AG09309 (cell line): Measurements from ENCODE around the gene LMO7.
A peak's percentile ranks its signal among the peaks of the same experiment; 100 is the strongest.
"Not testable (repeated sequence)": the region's sequence is repeated elsewhere in the genome, so short reads cannot be mapped to it uniquely, and the experiment has no call there.

Source experiments
- DNase-seq: peaks from one replicate; pipeline ENCODE4 v3.0.0-alpha.2; 2010; ENCODE audit warnings: low read depth
- H3K4me3 ChIP-seq: 2 replicates; pipeline ENCODE4 v1.5.1; 2011; ENCODE audit warnings: mild to moderate bottlenecking, low read depth, low read length, moderate library complexity; ENCODE audit not compliant: control insufficient read depth
- TF ChIP-seq, protein P1 (sequence below): IDR thresholded peaks from 2 replicates; pipeline ENCODE4 v1.5.1; 2011; ENCODE audit warnings: mild to moderate bottlenecking, low read depth, low read length, inconsistent platforms; ENCODE audit not compliant: insufficient read depth, control insufficient read depth; ENCODE audit errors: missing control alignments

Gene LMO7

DNA sequence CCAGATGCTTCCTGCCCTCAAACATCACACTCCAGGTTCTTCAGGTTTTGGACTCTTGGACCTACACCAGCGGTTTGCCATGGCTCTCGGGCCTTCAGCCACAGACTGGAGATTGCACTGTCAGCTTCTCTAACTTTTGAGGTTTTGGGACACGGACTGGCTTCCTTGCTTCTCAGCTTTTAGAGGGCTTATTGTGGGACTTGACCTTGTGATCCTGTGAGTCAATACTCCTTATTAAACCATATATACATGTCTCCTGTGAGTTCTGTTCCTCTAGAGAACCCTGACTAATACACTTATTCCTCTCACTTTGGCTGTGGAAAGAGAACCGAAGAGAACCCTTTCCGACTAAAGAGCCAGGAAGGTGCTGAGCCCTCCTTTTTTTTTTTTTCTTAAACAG lies 53.6 kb downstream of the LMO7 start:
- DNase-seq: no peak
- TF ChIP-seq, protein P1, sequence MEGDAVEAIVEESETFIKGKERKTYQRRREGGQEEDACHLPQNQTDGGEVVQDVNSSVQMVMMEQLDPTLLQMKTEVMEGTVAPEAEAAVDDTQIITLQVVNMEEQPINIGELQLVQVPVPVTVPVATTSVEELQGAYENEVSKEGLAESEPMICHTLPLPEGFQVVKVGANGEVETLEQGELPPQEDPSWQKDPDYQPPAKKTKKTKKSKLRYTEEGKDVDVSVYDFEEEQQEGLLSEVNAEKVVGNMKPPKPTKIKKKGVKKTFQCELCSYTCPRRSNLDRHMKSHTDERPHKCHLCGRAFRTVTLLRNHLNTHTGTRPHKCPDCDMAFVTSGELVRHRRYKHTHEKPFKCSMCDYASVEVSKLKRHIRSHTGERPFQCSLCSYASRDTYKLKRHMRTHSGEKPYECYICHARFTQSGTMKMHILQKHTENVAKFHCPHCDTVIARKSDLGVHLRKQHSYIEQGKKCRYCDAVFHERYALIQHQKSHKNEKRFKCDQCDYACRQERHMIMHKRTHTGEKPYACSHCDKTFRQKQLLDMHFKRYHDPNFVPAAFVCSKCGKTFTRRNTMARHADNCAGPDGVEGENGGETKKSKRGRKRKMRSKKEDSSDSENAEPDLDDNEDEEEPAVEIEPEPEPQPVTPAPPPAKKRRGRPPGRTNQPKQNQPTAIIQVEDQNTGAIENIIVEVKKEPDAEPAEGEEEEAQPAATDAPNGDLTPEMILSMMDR: no peak
- H3K4me3 ChIP-seq: no peak overlapping the region

DNA sequence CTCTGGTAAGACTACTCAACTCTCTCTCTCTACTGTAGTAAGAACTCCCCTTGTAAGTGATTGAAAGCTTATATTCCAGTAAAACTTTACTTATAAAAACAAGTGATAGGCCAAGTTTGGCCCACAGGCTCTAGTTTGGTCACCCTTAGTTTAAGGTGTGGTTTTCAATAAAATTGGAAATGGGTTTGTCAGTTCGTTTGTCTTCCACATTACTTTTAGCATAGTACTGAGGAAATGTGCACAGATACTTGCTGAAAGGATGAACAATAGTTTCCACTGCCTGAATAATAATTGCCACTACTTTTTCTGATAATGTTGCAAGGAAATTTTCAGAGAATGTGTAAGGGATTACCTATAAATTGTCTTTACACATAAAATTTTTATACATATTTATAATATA lies 54.5 kb downstream of the LMO7 start:
- no peak overlapping the region for H3K4me3 ChIP-seq
- DNase-seq: no peak
- TF ChIP-seq, protein P1: no peak

DNA sequence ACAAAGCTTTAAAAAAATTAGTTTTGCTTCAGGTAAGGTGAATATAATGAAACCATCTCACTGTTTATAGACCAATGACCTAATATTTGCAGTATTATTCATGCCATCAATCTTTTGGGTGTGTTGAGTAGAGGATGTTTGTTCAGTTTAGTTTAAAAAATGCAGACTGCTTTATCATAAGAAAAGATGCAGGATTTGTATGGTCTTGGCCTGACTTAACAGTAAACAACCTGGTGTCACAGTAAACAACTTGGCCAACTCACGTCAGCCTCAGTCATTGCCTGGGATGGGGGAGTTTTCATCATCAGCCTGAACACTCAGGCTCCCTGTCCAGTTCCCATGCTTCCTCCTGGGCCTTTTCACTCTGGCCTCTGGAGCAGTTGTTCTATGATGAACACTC lies 55.1 kb downstream of the LMO7 start:
- no peak overlapping the region for H3K4me3 ChIP-seq
- TF ChIP-seq, protein P1: no peak
- DNase-seq: no peak

DNA sequence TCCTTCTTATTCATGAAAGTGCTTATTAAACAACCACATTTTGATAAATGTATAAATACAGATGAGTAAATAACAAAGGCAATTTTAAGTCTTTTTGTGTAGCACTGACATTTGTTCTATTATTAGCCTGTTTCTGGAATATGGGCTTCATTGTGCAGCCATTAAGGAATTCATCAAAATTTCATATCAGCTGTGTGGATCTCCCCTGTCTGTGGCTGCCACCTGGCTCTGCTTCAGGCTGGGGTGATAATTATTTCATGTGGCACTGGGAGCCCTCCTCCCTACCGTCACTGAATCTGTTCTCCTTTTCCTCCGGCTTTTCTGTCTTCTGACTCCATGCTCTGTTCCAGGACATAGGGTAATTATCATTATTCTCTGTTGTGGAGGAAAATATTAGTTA lies 57.1 kb downstream of the LMO7 start:
- no peak overlapping the region for H3K4me3 ChIP-seq
- DNase-seq: no peak
- TF ChIP-seq, protein P1: no peak

DNA sequence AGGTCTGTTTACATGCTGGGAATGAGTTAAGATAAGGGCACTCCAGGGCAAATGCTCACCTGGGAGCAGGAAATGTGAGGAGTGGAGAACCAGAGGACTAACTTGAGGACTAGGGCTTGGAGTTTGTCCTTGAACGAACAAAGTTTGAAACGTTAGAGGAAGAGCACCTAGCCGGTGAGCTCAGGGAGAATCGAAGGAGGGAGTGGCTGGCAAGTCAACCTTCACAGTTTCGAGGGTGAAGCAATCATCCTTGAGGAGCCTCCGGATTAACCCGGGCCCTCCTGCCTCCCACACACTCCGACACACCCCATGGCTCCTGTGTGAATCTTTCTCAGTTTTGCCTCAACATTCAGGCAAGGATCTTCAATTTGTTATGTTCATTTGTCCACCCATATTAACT lies 58.6 kb downstream of the LMO7 start:
- no peak for DNase-seq
- H3K4me3 ChIP-seq: no peak overlapping the region
- TF ChIP-seq, protein P1: no peak

DNA sequence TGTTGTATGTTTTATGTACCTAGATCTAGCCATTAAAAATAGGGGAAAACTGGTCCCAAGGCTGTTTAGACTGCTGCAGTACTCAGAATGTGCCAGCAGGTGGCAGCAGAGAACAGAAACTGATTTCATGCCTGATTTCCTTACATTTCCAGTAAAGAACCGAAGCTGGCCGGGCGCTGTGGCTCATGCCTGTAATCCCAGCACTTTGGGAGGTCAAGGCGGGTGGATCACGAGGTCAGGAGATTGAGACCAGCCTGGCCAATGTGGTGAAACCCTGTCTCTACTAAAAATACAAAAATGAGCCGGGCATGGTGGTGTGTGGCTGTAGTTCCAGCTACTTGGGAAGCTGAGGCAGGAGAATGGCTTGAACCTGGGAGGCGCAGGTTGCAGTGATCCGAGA lies 59.8 kb downstream of the LMO7 start:
- TF ChIP-seq, protein P1: peak; percentile 84
- not testable (repeated sequence) for H3K4me3 ChIP-seq, DNase-seq

DNA sequence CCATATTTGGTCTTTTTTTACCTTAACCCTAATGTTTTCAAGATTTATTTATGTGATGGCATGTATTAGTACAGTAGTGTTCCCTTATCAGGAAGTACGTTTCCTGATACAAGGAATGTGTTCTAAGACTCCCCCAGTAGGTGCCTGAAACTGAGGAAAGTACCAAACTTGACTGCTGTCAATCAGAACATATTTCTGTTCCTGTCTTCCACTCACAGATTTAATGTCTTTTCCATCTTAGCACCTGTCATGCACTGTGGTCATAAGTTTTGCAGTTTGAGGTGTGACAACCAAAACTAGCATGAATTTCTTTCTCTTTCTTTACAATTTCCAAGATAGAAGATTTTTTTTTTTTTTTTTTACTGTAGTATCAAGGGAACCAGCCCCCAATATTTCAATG lies 62.9 kb downstream of the LMO7 start:
- DNase-seq: no peak
- H3K4me3 ChIP-seq: no peak overlapping the region
- TF ChIP-seq, protein P1: no peak

DNA sequence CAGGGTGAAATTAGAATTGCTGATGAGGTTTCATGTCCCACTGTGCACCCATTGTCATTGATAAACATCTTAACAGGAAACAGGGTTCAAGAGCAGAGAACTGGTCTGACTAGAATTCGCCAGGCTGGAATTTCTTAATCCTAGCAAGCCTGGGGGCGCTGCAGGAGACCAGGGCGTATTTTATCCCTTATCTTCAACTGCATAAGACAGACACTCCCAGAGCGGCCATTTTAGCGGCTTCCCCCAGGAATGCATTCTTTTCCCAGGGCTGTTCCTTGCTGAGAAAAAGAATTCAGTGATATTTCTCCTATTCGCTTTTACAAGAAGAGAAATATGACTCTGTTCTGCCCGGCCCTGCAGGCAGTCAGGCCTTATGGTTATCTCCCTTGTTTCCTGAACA lies 63.6 kb downstream of the LMO7 start:
- not testable (repeated sequence) for DNase-seq, H3K4me3 ChIP-seq
